Panc1 (cell line): Measurements from ENCODE around the gene ZFYVE28.

Source experiments
- POLR2AphosphoS5 ChIP-seq: IDR thresholded peaks from 2 replicates; pipeline ENCODE4 v1.6.1; 2012; ENCODE audit warnings: mild to moderate bottlenecking, low read depth, low read length, moderate library complexity
- TF ChIP-seq, protein P1 (sequence below): fragments of 450-650 bp; IDR thresholded peaks from 2 replicates; pipeline ENCODE4 v1.5.1; 2017; ENCODE audit warnings: mild to moderate bottlenecking

DNA sequence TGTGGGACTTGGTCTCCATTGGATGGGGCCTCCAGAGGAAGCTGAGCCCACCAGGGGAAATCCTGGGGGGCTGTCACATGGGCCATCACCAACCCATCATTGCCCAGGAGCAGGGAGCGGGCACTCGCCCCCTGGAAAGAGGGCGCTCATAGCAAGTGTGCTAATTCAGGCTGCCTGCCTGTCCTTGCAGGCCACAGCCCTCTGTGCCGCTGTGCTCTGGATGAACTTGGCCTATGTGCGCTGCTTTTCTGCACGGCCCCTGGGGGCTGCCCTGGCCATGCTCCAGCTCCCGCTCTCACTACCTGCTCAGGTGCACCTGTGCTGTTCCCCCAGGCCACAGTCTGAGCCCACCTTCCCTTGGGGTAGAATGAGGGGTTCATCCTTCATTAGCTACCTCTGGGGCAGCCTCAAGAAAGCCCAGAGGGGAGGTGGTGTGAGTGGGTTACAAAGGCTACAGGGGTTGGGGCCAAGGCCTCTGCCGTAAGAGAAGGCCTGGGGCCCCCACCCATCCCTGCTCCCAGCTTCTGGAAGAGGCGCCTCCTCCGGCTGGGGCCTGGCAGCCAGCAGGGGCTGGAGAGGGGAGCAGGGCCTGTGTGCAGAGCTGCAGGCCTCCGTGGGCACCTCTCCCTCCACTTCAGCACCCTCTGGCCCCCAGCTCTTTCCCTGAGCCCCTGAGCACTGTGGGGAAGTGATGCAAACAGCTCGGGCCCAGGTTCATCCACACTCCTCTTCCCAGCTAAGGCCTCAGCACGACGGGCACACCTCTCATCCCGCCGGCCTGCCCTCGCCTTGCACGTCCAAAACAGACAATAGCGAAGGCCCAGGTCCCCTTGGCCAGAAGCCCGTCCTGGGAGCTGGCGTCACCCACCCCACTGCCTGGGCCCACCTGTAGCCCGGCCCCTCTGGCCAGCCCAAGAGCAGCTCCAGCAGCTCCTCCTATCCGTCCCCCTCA is 9.2 kb upstream of the ZFYVE28 start:
- TF ChIP-seq, protein P1, sequence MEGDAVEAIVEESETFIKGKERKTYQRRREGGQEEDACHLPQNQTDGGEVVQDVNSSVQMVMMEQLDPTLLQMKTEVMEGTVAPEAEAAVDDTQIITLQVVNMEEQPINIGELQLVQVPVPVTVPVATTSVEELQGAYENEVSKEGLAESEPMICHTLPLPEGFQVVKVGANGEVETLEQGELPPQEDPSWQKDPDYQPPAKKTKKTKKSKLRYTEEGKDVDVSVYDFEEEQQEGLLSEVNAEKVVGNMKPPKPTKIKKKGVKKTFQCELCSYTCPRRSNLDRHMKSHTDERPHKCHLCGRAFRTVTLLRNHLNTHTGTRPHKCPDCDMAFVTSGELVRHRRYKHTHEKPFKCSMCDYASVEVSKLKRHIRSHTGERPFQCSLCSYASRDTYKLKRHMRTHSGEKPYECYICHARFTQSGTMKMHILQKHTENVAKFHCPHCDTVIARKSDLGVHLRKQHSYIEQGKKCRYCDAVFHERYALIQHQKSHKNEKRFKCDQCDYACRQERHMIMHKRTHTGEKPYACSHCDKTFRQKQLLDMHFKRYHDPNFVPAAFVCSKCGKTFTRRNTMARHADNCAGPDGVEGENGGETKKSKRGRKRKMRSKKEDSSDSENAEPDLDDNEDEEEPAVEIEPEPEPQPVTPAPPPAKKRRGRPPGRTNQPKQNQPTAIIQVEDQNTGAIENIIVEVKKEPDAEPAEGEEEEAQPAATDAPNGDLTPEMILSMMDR, result no peak
- no peak for TF ChIP-seq POLR2AphosphoS5
